LHCN-M2 (cell line): Measurements from ENCODE around the gene C10orf67. TPM values are rescaled to one million over a fixed set of nuclear protein-coding genes. Genes with fewer than 3 reads are reported as not detected.
"Not testable (repeated sequence)": the region's sequence is repeated elsewhere in the genome, so short reads cannot be mapped to it uniquely, and the experiment has no call there.

Source experiments
- DNase-seq: peaks from one replicate; pipeline ENCODE4 v3.0.0-alpha.2; 2012; ENCODE audit warnings: low read depth
- total RNA-seq: library from RNA; depleted of rRNA; stranded (reverse); fragments of >200 nt; gene quantifications from 2 replicates; pipeline ENCODE4 v1.2.3, GENCODE V29; 2014

The C10orf67 gene
- total RNA-seq, 1 experiment from 2014 or later = 0.11 TPM

GRCh38 chr10:23280419-23281043 is 64.1 kb downstream of the C10orf67 start:
- DNase-seq = no peak

GRCh38 chr10:23275355-23275754 is 69.2 kb downstream of the C10orf67 start:
- no peak for DNase-seq

GRCh38 chr10:23274179-23274578 is 70.4 kb downstream of the C10orf67 start:
- not testable (repeated sequence) for DNase-seq

- DNase-seq = no peak
Observed at GRCh38 chr10:23270531-23270930, 74.1 kb downstream of the C10orf67 start.

- DNase-seq = no peak
Observed at GRCh38 chr10:23263441-23264164, 81.0 kb downstream of the C10orf67 start.

- no peak for DNase-seq
Observed at GRCh38 chr10:23262928-23263327, 81.7 kb downstream of the C10orf67 start.

- DNase-seq = no peak
Observed at GRCh38 chr10:23258516-23258915, 86.1 kb downstream of the C10orf67 start.

- DNase-seq = peak; percentile 8
Observed at GRCh38 chr10:23253780-23254179, 90.8 kb downstream of the C10orf67 start.

GRCh38 chr10:23252859-23253258 is 91.7 kb downstream of the C10orf67 start:
- DNase-seq = not testable (repeated sequence)

GRCh38 chr10:23241779-23242178 is 102.8 kb downstream of the C10orf67 start:
- not testable (repeated sequence) for DNase-seq

GRCh38 chr10:23238015-23238414 is 106.6 kb downstream of the C10orf67 start:
- DNase-seq = no peak

GRCh38 chr10:23230582-23230981 is 114.0 kb downstream of the C10orf67 start:
- no peak for DNase-seq

GRCh38 chr10:23217471-23217870 is 127.1 kb downstream of the C10orf67 start:
- DNase-seq = no peak

- DNase-seq = no peak
Observed at GRCh38 chr10:23205972-23206642, 138.5 kb downstream of the C10orf67 start.

GRCh38 chr10:23204773-23205172 is 139.8 kb downstream of the C10orf67 start:
- DNase-seq = no peak

- no peak for DNase-seq
Observed at GRCh38 chr10:23203369-23204325, 140.9 kb downstream of the C10orf67 start.

GRCh38 chr10:23202779-23203178 is 141.8 kb downstream of the C10orf67 start:
- no peak for DNase-seq

GRCh38 chr10:23201837-23202236 is 142.8 kb downstream of the C10orf67 start:
- no peak for DNase-seq

GRCh38 chr10:23200997-23201652 is 143.5 kb downstream of the C10orf67 start:
- no peak for DNase-seq

GRCh38 chr10:23200586-23200985 is 144.0 kb downstream of the C10orf67 start:
- no peak for DNase-seq
